Stimulated activated CD8-positive, alpha-beta memory T cell treated with anti-CD3 and anti-CD28 coated beads, Interleukin-7, amount 100 ng/mL, for 48 hours (primary cell): ENCODE measurements around the gene PCNX4.
"Not testable (repeated sequence)": the region's sequence is repeated elsewhere in the genome, so short reads cannot be mapped to it uniquely, and the experiment has no call there.

Source experiments
- DNase-seq, 2 donors: peaks; one replicate each; pipeline ENCODE4 v3.0.0-alpha.2; 2020; ENCODE audit warnings: low read depth in 1 of 2; ENCODE audit errors: extremely low read depth in 1 of 2

The PCNX4 gene

GRCh38 chr14:60091550-60092525 is at the start of gene PCNX4:
Gene PCNX4, plus strand, starts transcription at chr14:60091923. Its CDS starts 15,716 bp downstream, at chr14:60107639.
- peak; percentile 78 to 90 for DNase-seq

GRCh38 chr14:60047976-60048375 is 43.7 kb upstream of the PCNX4 start:
- not testable (repeated sequence) for DNase-seq

GRCh38 chr14:60051721-60052221 is 40.0 kb upstream of the PCNX4 start:
- DNase-seq = no peak

- DNase-seq = no peak
These were observed 33.6 kb upstream of the PCNX4 start for GRCh38 chr14:60058087-60058486.

GRCh38 chr14:60061371-60061770 is 30.4 kb upstream of the PCNX4 start:
- DNase-seq = no peak

GRCh38 chr14:60064491-60065072 is 27.1 kb upstream of the PCNX4 start:
- no peak for DNase-seq

- DNase-seq = no peak
These were observed 23.8 kb upstream of the PCNX4 start for GRCh38 chr14:60067882-60068281.

GRCh38 chr14:60079723-60080122 is 12.0 kb upstream of the PCNX4 start:
- no peak for DNase-seq

GRCh38 chr14:60085085-60085484 is 6.6 kb upstream of the PCNX4 start:
- DNase-seq = no peak

GRCh38 chr14:60085693-60086092 is 6.0 kb upstream of the PCNX4 start:
- DNase-seq = no peak

GRCh38 chr14:60087668-60088067 is 4.1 kb upstream of the PCNX4 start:
- DNase-seq = no peak

- DNase-seq = no peak
These were observed 2.5 kb upstream of the PCNX4 start for GRCh38 chr14:60089221-60089620.

- no peak for DNase-seq
These were observed 731 bp upstream of the PCNX4 start for GRCh38 chr14:60090864-60091519.

GRCh38 chr14:60092526-60092920 is 800 bp downstream of the PCNX4 start:
- DNase-seq = no peak

GRCh38 chr14:60093080-60093479 is 1.4 kb downstream of the PCNX4 start:
- DNase-seq = no peak

- DNase-seq = no peak
These were observed 1.9 kb downstream of the PCNX4 start for GRCh38 chr14:60093606-60094005.

- DNase-seq = peak in 1 of 2 donors; percentile 37
These were observed 2.7 kb downstream of the PCNX4 start for GRCh38 chr14:60094306-60094897.

- DNase-seq = no peak
These were observed 3.5 kb downstream of the PCNX4 start for GRCh38 chr14:60095231-60095630.

- no peak for DNase-seq
These were observed 4.2 kb downstream of the PCNX4 start for GRCh38 chr14:60095781-60096450.

GRCh38 chr14:60097974-60098373 is 6.3 kb downstream of the PCNX4 start:
- DNase-seq = no peak
